ENCODE measurements around the gene EEF1G.
A peak's percentile ranks its signal among the peaks of the same experiment; 100 is the strongest.

Gene EEF1G

GRCh38 chr11:62573592-62574362 is at the start of gene EEF1G:
Gene EEF1G (minus strand): TSS chr11:62573891. CDS start chr11:62573842, 49 bp downstream.
- Histone ChIP-seq H3K36me3 (replicated peaks; ENCODE audit: insufficient read depth, low read length) (peaks cover 3% of the 10 kb centered on the region; the same call in 1 of the 2 replicates), H2AFZ (ENCODE audit: low read length) (peak within 1 kb of the TSS; percentile 93), H3K27ac (ENCODE audit: low read length) (peak within 1 kb of the TSS; percentile 62), H3K9me2 (replicated peaks; ENCODE audit: insufficient read depth, low read length) (no peaks in the 10 kb centered on the region), H3K9ac (ENCODE audit: low read length) (peak within 1 kb of the TSS; percentile 95), H4K20me1 (ENCODE audit: insufficient read depth, low read length) (no peaks in the 10 kb centered on the region), H3K4me2 (ENCODE audit: low read depth, low read length) (peak within 1 kb of the TSS; percentile 97), H3K4me1 (ENCODE audit: low read length) (peaks cover 19% of the 10 kb centered on the region), H3K9me3 (replicated peaks; ENCODE audit: insufficient read depth, low read length) (no peaks in the 10 kb centered on the region), H3F3A (ENCODE audit: insufficient read depth, low read length) (peaks cover 10% of the 10 kb centered on the region; the same call in 1 of the 2 replicates), H3K27me3 (replicated peaks; ENCODE audit: insufficient read depth, low read length) (no peaks in the 10 kb centered on the region), H3K4me3 (ENCODE audit: low read length) (peak within 1 kb of the TSS; percentile 98), H3K79me2 (ENCODE audit: low read length) (peaks cover 54% of the 10 kb centered on the region)
- TF ChIP-seq EZH2phosphoT487 (IDR thresholded peaks at IDR 0.05; ENCODE audit: low read length) (no peak), EZH2 (optimal IDR thresholded peaks at IDR 0.05; ENCODE audit: low read depth, low read length) (no peak), CTCF (IDR thresholded peaks at IDR 0.05; ENCODE audit: low read length) (no peak)
- peak; percentile 100 for DNase-seq

GRCh38 chr11:62622476-62623089 is 48.9 kb upstream of the EEF1G start:
- no peaks in the 10 kb centered on the region for H3K9me2 ChIP-seq (replicated peaks; ENCODE audit: insufficient read depth, low read length)
- peak overlapping the region; percentile 20 for H2AFZ ChIP-seq (ENCODE audit: low read length)

More at GRCh38 chr11:62622476-62623089, 48.9 kb upstream of the EEF1G start:
- Histone ChIP-seq H3F3A (ENCODE audit: insufficient read depth, low read length) (peaks cover 25% of the 10 kb centered on the region), H3K9me3 (replicated peaks; ENCODE audit: insufficient read depth, low read length) (no peaks in the 10 kb centered on the region), H3K27me3 (replicated peaks; ENCODE audit: insufficient read depth, low read length) (no peaks in the 10 kb centered on the region), H3K36me3 (replicated peaks; ENCODE audit: insufficient read depth, low read length) (0 out of 2 replicates have a peak, but pooled peaks cover 4% of the 10 kb centered on the region), H3K4me3 (ENCODE audit: low read length) (peak overlapping the region; percentile 9; the same call in 1 of the 2 replicates), H3K9ac (ENCODE audit: low read length) (peak overlapping the region; percentile 11; the same call in 1 of the 2 replicates), H3K4me1 (ENCODE audit: low read length) (peaks cover 10% of the 10 kb centered on the region), H3K27ac (ENCODE audit: low read length) (peak overlapping the region; percentile 59; the same call in 1 of the 2 replicates), H3K4me2 (ENCODE audit: low read depth, low read length) (peak overlapping the region; percentile 55; the same call in 1 of the 2 replicates), H3K79me2 (ENCODE audit: low read length) (peaks cover 14% of the 10 kb centered on the region), H4K20me1 (ENCODE audit: insufficient read depth, low read length) (no peaks in the 10 kb centered on the region)
- no peak for DNase-seq
- TF ChIP-seq EZH2 (optimal IDR thresholded peaks at IDR 0.05; ENCODE audit: low read depth, low read length) (no peak), EZH2phosphoT487 (IDR thresholded peaks at IDR 0.05; ENCODE audit: low read length) (no peak), CTCF (IDR thresholded peaks at IDR 0.05; ENCODE audit: low read length) (no peak)
